NCI-H82 treated with DMSO at 0.1 percent for 48 hours (cell line): ENCODE measurements around the gene KCNJ6.
"Not testable (repeated sequence)": the region's sequence is repeated elsewhere in the genome, so short reads cannot be mapped to it uniquely, and the experiment has no call there.

ENCODE experiments used
- DNase-seq: peaks from one replicate; lab custom pipeline; 2025; ENCODE audit not compliant: unreplicated experiment; lab: John Stamatoyannopoulos, UW

KCNJ6 gene

DNA sequence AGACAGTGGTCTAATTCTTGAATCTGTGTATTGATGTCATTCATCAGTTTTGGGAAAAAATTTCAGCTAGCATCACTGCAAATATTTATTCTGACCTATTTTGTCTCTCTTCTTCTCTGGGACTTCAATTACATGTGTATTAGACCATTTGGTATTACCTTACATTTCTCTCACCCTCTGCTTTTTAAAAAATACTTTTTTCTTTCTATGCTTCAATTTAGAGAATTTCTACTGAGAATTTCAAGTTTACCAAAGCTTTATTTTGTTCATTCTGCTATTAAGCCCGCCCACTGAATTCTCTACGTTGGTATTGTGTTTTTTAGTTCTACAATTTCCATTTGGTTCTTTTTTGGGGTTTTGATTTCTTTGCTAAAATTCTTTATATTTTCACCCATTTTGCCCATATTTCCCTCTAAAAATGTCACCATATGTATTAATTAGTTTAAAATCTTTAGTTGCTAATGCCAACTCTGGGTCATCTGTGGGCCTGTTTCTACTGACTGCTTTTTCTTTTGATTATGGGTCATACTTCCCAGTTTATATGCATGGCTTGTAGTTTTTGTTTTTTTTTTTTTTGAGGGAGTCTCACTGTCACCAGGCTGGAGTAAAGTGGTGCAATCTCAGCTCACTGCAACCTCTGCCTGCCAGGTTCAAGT lies 337.7 kb downstream of the KCNJ6 start:
- no peak for DNase-seq

DNA sequence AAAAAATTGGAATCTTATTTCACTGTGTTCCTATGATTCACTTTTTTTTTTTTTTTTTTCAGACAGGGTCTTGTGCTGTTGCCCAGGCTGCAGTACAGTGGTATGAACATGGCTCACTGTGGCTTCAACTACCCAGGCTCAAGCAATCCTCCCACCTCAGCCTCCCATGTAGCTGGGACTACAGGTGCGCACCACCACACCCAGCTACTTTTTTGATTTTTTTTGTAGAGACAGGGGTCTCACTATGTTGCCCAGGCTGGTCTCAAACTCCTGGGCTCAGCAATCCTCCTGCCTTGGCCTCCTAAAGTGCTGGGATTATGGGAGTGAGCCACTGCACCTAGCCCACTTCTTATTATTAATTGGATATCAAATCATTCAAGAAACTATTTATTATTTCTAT lies 339.3 kb downstream of the KCNJ6 start:
- not testable (repeated sequence) for DNase-seq

DNA sequence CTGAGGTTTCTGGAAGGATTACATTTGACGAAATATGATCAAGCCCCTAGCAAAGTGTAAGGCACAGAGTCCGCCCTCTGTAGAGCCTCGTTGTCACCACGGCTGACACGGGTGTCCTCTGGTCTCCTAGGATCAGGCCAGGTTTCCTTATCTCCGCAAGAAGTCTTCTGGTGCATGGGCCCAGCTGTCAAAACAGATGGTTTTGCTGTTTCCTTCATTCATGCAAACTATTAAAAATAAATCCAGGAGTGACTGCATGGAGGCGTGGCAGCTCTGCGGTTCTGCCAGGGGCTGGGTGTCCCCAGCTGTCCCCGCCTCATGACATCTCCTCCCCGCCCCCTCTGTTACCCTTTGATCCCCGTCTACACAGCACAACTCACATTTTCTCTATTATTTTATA lies 340.7 kb downstream of the KCNJ6 start:
- no peak for DNase-seq

DNA sequence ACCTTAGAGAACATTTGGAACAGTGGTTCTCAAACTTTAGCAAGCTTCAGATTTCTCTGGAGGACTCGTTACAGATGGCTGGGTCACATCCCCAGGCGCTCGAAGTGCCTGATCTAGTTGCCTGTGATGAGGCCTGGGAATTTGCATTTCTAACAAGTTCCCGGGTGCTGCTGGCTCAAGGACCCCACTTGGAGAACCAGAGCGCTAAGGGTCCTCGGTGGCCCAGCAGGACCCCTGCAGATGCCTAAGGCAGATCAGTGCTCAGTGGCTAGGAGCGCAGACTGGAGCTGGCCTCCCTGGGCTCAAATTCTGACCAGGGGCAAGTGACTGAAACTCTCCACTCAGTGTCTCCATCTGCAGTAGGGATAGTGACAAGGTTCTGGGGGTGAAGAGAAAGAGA lies 341.5 kb downstream of the KCNJ6 start:
- no peak for DNase-seq

DNA sequence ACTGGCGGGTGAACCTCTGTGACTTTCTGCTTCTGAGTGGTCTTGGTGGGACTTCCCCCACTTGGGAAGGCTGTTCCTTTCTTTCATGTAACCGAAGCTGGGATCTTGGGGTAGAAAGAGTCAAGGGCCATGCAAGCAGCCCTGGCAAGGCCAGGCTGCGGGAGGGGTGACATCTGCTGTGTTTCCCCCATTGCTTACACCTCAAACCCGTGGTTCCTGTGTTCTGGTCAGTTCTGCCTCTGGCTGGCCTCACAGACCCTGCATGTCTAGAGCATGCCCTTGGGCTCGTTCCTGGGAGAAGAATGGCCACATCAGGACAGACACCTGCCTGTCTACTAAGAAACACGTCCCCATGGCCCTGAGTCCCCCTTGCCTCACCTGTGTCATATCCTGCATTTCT lies 341.9 kb downstream of the KCNJ6 start:
- no peak for DNase-seq

DNA sequence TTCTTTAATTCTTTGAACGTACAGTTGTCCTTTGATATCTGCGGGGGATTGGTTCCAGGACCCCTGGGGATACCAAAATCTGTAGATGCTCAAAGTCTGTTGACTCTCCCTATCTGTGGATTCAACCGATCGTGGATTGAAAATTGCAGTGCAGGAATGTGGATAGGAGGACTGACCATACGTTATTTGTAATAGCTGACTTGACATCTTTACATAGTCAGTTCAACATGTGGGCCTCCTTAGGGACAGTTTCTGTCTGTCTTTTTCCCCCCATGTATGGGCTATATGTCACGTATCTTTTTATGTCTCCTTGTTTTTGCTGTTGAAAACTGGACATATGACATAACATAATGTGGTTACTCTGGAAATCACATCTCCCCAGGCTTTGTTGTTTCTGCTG lies 344.8 kb downstream of the KCNJ6 start:
- DNase-seq = no peak

DNA sequence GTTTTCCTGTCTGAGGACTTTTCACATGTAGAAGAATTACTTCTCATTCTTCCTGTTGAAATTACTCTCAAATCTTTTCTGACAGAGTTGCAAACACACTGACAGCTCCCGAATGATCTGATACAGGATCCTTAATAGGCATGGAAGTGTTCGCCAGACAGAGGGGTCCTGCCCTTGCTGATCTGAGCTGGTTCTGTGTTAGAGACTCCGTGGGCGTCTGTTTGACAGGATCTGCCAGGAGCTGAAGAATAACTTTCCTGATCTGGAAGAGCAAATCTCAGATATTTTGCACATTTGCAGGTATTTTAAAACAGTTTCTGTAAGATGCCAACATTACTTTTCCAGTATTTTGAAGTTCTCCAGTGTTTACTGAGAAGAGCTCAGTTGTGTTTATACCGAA lies 347.3 kb downstream of the KCNJ6 start:
- no peak for DNase-seq

DNA sequence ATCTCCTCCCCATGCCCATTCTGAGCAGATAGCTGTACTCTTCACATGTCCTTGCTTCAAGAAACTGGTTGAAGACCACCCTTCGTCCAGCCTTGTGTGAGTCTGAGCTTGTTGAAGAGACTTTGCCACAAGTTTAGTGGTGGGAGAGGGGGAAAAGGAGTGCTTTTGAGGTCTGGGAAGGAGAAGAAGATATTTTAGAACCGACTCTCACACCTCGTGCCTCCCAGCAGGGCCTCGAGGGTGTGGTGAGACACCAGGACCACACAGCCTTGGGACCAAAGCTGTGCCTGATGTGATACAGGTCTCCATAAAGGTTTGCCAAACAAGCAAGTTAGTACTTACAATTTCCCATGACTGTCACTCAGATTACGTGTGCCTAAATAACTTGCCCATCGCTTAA lies 347.8 kb downstream of the KCNJ6 start:
- no peak for DNase-seq

DNA sequence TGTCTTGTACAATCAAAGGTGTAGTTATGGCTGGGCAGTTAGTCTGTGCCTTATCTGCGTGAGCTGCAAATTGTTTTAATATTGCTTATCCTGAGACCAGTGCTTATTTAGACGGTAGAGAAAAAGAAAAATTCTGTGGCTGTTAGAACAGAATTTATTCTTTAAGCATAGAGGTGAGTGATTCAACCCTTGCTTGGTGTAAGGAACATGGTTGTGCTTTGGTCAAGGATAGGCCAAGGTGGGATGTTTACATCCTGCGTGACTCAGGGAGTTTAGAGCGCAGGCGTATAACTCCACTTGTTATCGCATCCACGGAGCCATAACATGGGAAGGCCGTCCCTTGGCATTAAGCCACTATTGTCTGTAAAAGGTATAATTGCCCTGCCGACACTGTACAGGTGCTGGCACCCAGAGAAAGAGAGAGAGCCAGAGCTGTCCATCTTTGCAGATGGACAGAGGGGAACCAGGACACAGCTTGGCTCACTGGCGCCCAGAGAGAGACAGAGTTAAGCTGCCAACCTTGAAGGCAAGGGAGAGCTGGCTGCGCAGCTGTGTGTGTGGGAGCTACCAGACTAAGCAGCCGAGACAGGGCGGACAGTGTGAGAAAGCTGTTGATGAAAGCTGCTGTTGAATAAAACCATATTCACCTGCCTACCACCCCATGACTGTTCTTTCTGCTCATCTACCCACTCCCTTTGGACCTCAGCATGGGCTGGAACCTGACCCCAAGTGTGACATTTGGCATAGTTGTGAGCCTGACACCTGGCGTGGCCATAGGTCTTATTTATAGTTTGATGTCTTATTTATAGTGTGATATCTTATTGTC lies 349.3 kb downstream of the KCNJ6 start:
- no peak for DNase-seq

DNA sequence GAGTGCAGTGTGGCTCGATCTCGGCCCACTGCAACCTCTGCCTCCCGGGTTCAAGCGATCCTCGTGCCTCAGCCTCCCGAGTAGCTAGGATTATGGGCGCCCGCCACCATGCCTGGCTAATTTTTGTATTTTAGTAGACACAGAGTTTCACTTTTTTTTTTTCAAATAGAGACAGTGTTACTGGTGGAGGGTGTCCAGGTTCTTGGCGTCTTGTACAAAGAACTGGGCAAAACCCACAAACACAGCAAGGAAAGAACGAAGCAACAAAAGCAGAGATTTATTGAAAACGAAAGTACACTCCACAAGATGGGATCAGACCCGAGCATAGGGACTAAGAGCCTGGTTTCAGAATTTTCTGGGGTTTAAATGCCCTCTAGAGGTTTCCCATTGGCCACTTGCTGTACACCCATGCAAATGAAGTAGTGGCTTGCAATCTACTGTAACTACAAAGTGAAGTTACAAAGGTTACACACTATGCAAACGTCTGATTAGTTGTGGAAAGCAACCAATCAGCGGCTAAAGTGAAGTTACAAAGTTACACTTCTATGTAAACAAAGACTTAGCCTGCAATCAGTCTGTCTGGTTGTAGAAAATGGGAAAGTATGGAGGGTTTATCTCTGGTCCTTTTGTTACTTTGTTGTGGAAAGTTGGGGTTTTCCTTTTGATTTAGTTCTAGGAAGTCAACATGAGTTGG lies 350.6 kb downstream of the KCNJ6 start:
- no peak for DNase-seq

DNA sequence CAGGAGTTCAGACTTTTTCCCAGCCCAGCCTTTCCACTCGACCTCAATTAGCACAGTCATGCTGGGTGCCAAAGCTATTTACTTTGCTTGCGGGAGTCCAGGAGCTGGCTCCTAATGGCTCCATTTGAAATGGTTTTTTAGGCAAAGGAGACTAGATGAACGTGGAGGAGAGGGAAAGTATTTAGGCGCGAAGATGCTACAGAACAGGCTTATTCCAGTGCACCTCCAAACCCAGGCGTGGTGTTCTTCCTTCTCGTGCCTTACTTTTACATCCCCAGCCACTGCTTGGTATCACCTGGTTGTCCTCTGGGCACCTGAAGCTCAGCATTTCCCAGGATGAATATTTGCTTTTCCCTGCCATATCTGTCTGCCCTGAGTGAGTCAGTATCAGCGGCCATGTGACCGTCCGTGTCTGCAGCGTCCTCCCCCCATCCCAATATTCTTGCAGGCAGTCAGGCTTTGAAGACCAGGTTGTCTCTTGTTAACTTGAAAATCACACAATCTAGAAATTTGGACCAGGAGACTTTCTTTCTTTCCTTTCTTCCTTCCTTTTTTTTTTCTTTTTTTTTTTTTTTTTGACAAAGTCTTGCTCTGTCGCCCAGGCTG lies 351.2 kb downstream of the KCNJ6 start:
- DNase-seq = no peak

DNA sequence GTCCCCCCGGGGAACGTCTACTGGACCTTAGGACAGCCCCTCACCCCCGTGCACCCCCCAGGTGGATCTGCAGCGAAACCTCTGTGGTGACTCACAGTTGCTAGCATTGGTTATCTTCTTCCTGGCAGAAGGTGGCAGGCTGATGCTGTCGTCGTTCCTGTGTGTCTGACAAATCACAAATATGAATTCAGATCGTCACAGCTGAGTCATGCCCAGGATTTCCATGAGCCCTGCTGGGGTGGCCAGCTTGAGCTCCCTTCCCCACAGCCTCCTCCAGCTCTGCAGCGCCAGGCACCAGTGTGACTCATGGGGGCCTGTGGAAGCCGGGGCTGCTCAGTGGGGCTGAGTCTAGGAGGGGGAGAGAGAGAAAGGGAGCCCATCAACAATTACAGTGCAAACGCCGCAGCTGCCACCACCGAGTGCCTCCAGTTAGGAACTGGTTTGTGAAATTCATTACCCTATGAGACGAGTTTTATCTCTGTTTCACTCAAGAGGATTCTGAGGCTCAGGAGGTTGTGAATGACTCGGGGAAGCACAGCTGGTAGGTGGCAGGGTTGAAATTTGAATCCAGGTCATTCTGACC lies 351.8 kb downstream of the KCNJ6 start:
- no peak for DNase-seq

DNA sequence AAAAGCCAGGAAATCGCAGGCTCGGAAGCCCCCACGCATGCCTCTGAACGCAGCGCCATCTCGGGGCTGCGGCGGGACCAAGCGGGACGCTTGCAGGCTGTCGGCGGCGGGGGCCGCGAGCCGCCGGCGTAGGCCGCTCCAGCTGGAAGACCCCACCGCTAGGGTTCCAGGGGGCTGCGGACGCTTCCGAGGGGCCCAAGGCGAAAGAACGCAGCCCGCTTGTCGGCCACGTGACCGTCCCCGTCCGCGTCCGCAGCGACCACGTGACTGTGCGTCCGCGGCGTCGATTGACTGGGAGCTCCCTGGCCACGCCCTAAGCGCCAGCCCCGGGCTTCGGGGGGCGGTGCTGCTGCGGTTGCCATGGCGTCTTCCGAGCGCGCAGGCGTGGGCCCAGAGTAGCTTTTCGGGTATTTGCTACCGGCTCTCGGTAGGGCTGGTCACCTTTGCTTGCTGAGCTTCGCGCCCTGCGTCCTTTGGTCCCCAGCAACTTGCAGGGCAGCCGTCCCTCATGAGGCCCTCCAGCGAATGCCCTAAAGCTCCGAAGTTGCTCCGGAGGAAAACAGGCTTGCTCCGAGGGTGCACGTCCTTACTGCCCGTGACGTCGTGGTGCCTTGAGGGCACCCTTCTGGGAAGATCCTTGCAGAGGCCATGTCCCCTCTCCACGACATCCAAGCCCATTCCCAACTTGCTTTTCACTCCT lies 352.5 kb downstream of the KCNJ6 start:
- DNase-seq = peak; percentile 82

DNA sequence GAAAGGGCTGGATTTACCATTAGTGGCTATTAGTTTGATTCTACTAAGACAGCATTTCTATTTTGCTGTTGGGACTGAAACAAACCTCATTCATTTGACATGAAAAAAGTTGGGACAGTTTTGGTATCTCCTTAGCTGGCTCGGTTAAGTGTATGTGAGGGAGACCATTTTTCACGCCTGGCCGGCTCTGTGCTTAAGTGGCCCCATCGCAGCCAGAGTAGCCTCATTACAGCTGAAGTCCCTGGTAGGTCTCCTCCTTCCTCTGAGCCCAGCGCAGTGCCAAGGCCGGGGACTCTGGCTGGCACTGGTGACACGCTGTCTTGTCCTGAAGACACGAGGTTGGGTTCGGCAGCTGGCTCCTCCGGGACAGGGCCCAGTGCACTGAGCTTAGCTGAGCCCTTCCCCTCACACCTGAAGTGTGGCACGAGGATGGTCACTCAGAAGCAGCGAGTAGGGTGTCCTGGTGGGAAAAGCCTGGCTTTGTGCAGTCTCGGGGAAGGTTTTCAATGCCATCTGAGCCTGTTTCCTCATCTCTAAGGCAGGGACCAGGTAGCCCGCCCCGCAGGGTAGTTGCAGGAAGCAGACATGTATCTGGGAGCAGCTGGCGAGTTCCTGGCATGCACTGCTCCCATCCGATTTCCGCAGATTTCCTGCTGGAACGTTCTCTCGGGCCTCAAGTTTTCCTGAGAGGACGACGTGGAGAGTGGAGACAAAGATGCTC lies 353.2 kb downstream of the KCNJ6 start:
- DNase-seq = no peak

DNA sequence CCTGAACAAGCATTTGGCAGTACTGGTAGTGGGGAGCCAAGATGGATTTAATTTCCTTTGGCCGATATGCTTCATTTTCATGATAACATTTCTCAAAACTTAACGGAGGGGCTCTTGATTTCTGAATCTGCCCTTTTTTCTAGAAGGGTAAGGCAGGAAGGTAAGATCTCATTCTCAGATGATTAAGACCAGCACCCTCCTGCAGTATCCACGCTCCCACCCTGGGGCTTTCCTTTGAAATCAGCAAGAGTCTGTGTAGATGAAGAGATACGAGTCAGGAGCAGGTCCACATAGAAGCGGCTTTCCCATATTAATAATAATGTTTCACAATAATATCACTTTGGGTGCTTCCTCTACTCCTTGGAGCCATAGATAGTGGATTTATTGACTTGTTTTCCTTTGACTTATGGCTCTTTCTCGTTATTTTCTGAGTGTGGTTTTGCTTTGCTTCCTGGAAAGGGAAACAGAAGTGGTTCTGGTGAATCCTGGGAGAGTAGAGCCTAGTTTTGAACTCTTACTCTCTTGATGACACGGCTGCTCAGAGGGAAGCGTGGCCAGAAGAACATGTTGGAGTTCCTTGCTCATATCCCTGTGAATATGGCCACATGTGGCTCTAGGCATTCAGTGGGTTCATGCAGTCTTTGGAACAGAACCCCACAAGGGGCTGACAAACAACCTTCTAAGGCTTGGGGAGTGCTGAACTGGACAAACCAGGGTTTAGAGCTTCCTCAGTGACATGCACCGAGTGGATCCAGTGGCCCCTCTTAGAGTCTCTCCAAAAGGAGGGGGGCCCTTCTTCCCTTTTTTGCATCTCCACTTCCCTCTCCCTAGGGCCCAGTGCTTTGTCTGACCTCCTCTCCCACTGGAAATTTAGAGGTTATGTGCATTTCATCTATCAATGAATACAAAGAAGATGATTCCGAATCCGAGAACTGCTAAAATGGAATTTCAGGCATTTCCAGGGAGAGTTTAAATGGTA lies 354.0 kb downstream of the KCNJ6 start:
- no peak for DNase-seq

DNA sequence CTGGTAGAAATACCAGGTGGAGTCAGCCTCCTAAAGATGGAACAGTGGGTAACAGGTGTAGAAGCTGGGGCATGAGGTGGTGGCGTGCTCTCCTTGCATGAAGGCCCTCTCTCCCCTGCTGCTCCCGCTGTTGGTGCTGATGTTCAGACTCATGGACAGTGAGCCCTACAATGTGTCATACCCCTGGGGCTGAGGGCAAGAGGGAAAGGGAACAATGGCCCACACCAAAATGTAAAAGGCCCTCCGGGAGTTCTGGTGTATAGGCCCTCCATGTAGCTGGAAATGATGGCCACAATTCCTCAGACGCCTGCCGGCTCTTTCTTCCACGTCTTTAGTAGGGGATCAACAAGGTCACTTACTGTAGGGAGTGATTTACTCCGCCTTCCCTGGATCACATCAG lies 354.8 kb downstream of the KCNJ6 start:
- no peak for DNase-seq

DNA sequence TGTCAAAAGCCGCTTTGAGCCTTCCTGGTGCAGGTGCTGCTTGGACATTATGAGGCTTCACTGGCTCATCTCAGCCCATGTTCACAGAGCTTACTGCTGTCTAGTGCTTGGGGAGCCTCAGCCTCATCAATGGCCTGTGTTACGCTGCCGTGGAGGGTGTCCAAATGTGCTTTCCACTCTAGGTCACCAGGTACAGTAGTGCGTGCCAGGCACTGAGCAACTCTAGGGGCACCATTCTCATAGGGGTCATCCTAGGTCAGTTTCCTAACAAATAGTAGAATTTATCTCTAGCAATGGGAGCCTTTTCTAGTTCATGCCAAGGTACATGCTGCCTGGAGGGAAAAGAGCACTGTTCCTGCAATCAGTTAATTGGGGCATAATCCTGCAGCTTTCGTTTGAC lies 355.9 kb downstream of the KCNJ6 start:
- DNase-seq = no peak

DNA sequence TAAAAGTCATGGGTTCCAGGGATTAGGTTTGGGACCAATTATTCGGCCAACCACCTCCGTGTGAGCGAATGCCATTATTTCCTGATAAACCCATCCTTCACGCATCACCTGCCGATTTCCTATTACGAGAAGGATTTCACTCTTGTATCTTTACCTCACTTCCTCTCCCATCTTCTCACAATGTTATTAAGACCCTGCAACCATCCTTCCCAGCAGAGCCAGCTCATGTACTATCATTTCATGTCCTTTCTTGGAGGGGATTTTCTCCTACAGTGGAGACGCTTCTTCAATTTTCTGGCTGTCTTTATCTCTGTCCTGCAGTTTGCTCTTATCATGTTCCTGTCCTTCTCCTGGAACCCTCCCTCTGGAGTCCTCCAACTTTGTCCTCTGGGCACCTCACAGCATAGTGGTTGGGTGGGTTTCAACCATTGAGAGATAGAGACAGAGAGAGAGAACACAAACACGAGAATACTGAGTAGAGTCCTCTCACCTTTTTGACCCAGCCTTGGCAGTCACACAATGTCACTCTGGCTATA lies 357.5 kb downstream of the KCNJ6 start:
- DNase-seq = no peak
